GM12878 (cell line): ENCODE results near the gene LMAN2L. TPM values are rescaled to one million over a fixed set of nuclear protein-coding genes. Genes with fewer than 3 reads are reported as not detected.

ENCODE experiments used
- KAT2A ChIP-seq: conservative IDR thresholded peaks from 2 replicates; pipeline ENCODE4 v1.6.1; 2011; ENCODE audit warnings: low read depth, low read length; ENCODE audit not compliant: control insufficient read depth
- PAX5 ChIP-seq: IDR thresholded peaks from 2 replicates; pipeline ENCODE4 v1.6.1; 2011; ENCODE audit warnings: low read depth, low read length, borderline replicate concordance
- SREBF1 ChIP-seq: IDR thresholded peaks from 2 replicates; pipeline ENCODE4 v1.6.1; 2012; ENCODE audit warnings: mild to moderate bottlenecking, low read length
- SUPT20H ChIP-seq: IDR thresholded peaks from 2 replicates; pipeline ENCODE4 v1.6.1; 2011; ENCODE audit warnings: low read depth, mild to moderate bottlenecking, low read length, moderate library complexity, borderline replicate concordance; ENCODE audit not compliant: control insufficient read depth
- polyA plus RNA-seq, 11 experiments: library from polyadenylated mRNA; depleted of rRNA in 4 of 11; unstranded in 6 of 11; stranded (reverse) in 5 of 11; fragments of >200 nt; fragmentation: Nextera tagmentation in 4 of 11; fragmentation: Illumina TruSeq in 1 of 11; extraction: Ambion mirVana in 4 of 11; extraction: Trizol in 1 of 11; gene quantifications; 1 replicate in 1 of 11; 2 replicates in 10 of 11; pipeline versions ENCODE4 v1.2.1 to v1.2.3, GENCODE V29; 2011 to 2016; ENCODE audit warnings: inconsistent platforms in 2 of 11, missing spikeins in 2 of 11, low read depth in 1 of 11
- total RNA-seq, 4 experiments: library from RNA; depleted of rRNA in 3 of 4; stranded (reverse); fragments of >200 nt in 3 of 4; fragmentation: Illumina TruSeq in 1 of 4; extraction: Trizol in 1 of 4; gene quantifications; 2 replicates each; pipeline versions ENCODE4 v1.2.1 to v1.2.3, GENCODE V29; 2013 to 2021
- TF ChIP-seq, protein P1 (sequence below): fragments of 450-650 bp; IDR thresholded peaks from 2 replicates; pipeline ENCODE4 v1.6.1; 2017; ENCODE audit warnings: mild to moderate bottlenecking, moderate library complexity
- TF ChIP-seq, protein P2 (sequence below): fragments of 450-650 bp; IDR thresholded peaks from 2 replicates; pipeline ENCODE4 v1.6.1; 2017; ENCODE audit warnings: borderline replicate concordance

Gene LMAN2L
- total and polyA plus RNA-seq, 10 of the 15 experiments (the other 5 are each of a cell fraction or from before 2014, with no cell fraction given) = 5.7 to 16.3 (median 10.7) TPM

DNA sequence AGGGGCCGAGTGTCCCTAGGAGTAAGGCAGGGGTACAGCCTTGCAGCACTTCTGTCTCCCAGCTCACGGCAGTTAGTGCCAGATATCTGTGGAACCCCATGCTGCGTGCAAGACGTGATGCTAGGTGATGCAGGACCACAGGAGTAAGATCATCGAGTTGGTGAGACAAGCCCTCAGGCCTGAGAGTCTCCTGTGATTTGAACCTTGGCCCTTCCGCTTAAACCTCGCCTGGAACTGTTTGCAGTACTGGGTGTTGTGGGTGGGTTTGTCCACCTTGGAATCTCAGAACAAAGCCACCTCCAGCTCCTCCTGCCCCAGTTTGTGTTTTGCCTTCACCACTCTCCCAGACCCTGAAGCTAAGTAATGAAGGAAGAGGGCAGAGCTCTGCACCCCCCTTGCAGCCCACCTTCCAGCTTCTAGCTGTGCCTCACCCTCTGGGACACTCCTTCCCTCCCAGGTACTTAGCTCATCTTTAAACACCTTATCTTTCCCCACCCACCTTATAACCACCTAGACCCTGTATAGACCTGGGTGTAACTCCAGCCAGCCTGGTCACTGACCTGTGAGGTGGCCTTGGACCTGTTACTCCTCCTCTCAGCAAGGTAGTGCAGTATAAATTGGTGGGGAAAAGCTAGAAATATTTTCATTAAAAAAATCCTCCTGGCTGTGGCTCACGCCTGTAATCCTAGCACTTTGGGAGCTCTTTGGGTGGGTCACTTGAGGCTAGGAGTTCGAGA is 27.4 kb upstream of the LMAN2L start (continued):
- TF ChIP-seq, protein P1, sequence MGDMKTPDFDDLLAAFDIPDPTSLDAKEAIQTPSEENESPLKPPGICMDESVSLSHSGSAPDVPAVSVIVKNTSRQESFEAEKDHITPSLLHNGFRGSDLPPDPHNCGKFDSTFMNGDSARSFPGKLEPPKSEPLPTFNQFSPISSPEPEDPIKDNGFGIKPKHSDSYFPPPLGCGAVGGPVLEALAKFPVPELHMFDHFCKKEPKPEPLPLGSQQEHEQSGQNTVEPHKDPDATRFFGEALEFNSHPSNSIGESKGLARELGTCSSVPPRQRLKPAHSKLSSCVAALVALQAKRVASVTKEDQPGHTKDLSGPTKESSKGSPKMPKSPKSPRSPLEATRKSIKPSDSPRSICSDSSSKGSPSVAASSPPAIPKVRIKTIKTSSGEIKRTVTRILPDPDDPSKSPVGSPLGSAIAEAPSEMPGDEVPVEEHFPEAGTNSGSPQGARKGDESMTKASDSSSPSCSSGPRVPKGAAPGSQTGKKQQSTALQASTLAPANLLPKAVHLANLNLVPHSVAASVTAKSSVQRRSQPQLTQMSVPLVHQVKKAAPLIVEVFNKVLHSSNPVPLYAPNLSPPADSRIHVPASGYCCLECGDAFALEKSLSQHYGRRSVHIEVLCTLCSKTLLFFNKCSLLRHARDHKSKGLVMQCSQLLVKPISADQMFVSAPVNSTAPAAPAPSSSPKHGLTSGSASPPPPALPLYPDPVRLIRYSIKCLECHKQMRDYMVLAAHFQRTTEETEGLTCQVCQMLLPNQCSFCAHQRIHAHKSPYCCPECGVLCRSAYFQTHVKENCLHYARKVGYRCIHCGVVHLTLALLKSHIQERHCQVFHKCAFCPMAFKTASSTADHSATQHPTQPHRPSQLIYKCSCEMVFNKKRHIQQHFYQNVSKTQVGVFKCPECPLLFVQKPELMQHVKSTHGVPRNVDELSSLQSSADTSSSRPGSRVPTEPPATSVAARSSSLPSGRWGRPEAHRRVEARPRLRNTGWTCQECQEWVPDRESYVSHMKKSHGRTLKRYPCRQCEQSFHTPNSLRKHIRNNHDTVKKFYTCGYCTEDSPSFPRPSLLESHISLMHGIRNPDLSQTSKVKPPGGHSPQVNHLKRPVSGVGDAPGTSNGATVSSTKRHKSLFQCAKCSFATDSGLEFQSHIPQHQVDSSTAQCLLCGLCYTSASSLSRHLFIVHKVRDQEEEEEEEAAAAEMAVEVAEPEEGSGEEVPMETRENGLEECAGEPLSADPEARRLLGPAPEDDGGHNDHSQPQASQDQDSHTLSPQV = no peak
- no peak for TF ChIP-seq SREBF1
- no peak for TF ChIP-seq SUPT20H
- TF ChIP-seq KAT2A = no peak
- TF ChIP-seq, protein P2, sequence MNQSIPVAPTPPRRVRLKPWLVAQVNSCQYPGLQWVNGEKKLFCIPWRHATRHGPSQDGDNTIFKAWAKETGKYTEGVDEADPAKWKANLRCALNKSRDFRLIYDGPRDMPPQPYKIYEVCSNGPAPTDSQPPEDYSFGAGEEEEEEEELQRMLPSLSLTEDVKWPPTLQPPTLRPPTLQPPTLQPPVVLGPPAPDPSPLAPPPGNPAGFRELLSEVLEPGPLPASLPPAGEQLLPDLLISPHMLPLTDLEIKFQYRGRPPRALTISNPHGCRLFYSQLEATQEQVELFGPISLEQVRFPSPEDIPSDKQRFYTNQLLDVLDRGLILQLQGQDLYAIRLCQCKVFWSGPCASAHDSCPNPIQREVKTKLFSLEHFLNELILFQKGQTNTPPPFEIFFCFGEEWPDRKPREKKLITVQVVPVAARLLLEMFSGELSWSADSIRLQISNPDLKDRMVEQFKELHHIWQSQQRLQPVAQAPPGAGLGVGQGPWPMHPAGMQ = no peak
- no peak for TF ChIP-seq PAX5
